DMS 273 treated with DMSO at 0.1 percent for 48 hours (cell line): Measurements from ENCODE around the gene CRYAB.
"Not testable (repeated sequence)": the region's sequence is repeated elsewhere in the genome, so short reads cannot be mapped to it uniquely, and the experiment has no call there.

ENCODE experiments used
- DNase-seq: peaks from one replicate; lab custom pipeline; 2025; lab: John Stamatoyannopoulos, UW

Gene CRYAB

GRCh38 chr11:111933872-111934271 is 22.3 kb upstream of the CRYAB start:
- no peak for DNase-seq

GRCh38 chr11:111933176-111933575 is 21.6 kb upstream of the CRYAB start:
- not testable (repeated sequence) for DNase-seq

GRCh38 chr11:111932611-111932950 is 21.0 kb upstream of the CRYAB start:
- DNase-seq = no peak

GRCh38 chr11:111930472-111930871 is 18.9 kb upstream of the CRYAB start:
- no peak for DNase-seq

GRCh38 chr11:111926505-111927391 is 15.2 kb upstream of the CRYAB start:
- peak; percentile 93 for DNase-seq

GRCh38 chr11:111925953-111926352 is 14.4 kb upstream of the CRYAB start:
- no peak for DNase-seq

- no peak for DNase-seq
These were observed 12.4 kb upstream of the CRYAB start for GRCh38 chr11:111923951-111924350.

GRCh38 chr11:111923351-111923788 is 11.8 kb upstream of the CRYAB start:
- no peak for DNase-seq

GRCh38 chr11:111922803-111923202 is 11.2 kb upstream of the CRYAB start:
- DNase-seq = no peak

GRCh38 chr11:111921541-111922230 is 10.1 kb upstream of the CRYAB start:
- no peak for DNase-seq

- no peak for DNase-seq
These were observed 9.3 kb upstream of the CRYAB start for GRCh38 chr11:111920908-111921307.

GRCh38 chr11:111918390-111919256 is 7.1 kb upstream of the CRYAB start, which contains the start of gene C11orf52:
Gene C11orf52 (plus strand): TSS chr11:111918913. CDS start chr11:111918973, 60 bp downstream.
- DNase-seq = no peak

- DNase-seq = no peak
These were observed 6.2 kb upstream of the CRYAB start for GRCh38 chr11:111917788-111918187.

- DNase-seq = no peak
These were observed 5.7 kb upstream of the CRYAB start for GRCh38 chr11:111917312-111917711.

- DNase-seq = no peak
These were observed 5.2 kb upstream of the CRYAB start for GRCh38 chr11:111916768-111917167.

- DNase-seq = no peak
These were observed 2.4 kb upstream of the CRYAB start for GRCh38 chr11:111913997-111914396.

GRCh38 chr11:111913031-111913861 is 1.7 kb upstream of the CRYAB start:
- no peak for DNase-seq

- no peak for DNase-seq
These were observed 965 bp upstream of the CRYAB start, which contains the start of gene HSPB2 for GRCh38 chr11:111912535-111912934. Gene HSPB2 (plus strand): TSS chr11:111912734. CDS start chr11:111912830, 96 bp downstream.

- no peak for DNase-seq
These were observed 651 bp downstream of the CRYAB start for GRCh38 chr11:111910676-111911562.

- DNase-seq = no peak
These were observed 2.2 kb downstream of the CRYAB start for GRCh38 chr11:111909378-111909777.
